Right ventricle myocardium inferior (tissue), 1 donor: ENCODE measurements around the gene WDR27. TPM values are rescaled to one million over a fixed set of nuclear protein-coding genes. Genes with fewer than 3 reads are reported as not detected.
"Not testable (repeated sequence)": the region's sequence is repeated elsewhere in the genome, so short reads cannot be mapped to it uniquely, and the experiment has no call there.

ENCODE experiments used
- ATAC-seq: fragments of 200-7000 bp; cut with Tn5 transposase; one replicate; pipeline ENCODE4 v1.9.1; 2020; ENCODE audit warnings: mild to moderate bottlenecking, moderate library complexity
- DNase-seq: peaks from one replicate; pipeline ENCODE4 v3.0.0; 2021; ENCODE audit errors: missing footprints
- intact Hi-C: fragments of 100-400 bp; cut with DNase I; formaldehyde crosslinking; loops from one replicate; pipeline ENCODE4 v1.11.0; 2022
- total RNA-seq: library from RNA; stranded (reverse); fragmentation: NEBNext Ultra II Directional; extraction: Animal tissue kit (Norgen Biotek cat#: 25700); gene quantifications from one replicate; pipeline ENCODE4 v1.2.1, GENCODE V29; 2021
- donor health status: DM: no; HTN: yes; CAD: no; lungs with severe emphysema.

The WDR27 gene
- total RNA-seq, 1 donor from 2014 or later: 9.6 TPM

DNA sequence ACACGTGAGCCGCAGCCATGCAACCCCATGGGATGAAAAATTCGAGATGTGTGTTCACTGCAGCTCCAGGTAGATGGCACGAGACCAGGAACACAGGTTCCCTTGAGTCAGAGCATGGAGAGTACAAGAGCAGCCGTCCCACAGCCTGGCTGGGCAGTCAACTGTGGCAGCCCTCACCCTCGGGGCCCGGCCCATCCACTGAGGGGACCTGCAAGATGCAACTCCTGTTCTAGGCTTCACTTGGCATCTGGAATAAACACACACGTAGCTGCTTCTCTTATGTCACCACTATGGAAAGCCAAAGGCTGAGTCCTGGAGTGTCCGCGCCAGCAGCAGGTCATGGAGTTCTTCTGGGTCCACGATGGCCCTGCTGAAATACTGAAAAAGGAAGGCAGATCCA, 77.0 kb downstream of the WDR27 start:
- no peak for ATAC-seq
- intact Hi-C loops: no loop called here

DNA sequence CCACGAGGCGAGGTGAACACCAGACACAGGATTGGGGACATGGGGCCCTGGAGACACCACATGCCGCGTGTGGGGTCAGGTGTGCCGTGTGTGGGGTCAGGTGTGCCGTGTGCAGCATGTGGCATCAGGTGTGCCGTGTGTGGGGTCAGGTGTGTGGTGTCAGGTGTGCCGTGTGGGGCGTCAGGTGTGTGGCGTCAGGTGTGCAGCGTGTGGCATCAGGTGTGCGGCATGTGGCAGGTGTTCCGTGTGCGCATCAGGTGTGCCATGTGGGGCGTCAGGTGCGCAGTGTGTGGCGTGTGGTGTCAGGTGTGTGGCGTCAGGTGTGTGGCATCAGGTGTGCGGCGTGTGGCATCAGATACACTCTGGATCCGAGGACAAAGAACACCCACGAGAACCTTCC, 77.9 kb downstream of the WDR27 start:
- no peak for DNase-seq
- intact Hi-C loops: no loop called here
- no peak for ATAC-seq

More for the DNA sequence above, 77.0 kb downstream of the WDR27 start:
- DNase-seq: no peak

DNA sequence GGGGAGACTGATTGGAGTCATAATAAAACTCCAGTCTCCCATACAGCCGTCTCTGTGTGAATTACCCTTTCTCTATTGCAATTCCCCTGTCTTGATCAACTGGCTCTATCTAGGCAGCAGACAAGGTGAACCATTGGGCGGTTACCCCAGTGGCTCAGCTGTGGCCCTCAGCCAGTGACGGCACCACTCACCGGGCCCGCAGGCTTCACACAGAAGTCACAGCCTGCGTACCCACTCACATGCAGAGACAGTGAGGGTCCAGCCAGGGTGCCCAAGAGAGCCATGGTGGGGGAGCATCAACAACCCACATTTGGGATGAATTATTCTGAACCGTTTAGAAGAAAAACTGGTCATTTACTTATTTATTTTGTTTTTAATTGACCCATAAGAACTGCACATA, 78.5 kb downstream of the WDR27 start:
- DNase-seq: no peak
- intact Hi-C loops: no loop called here
- ATAC-seq: no peak

DNA sequence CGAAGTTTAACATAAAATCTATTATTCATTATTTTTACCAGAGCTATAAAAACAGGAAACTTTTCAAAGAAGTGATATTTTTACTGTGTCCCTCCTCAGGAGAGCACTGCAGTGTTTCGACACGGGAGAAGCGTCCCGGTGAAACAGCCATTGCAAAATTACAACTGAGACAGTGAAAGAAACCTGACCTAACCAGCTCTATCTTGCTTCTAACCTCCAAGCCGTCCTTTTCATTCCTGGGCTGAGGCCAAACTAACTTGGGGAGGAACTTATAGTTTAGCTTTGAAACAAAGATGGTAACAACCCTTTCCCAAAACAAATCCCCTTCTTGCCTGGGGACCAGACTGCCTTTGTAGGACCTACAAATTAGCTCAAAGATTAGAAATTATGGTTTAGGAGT, 79.2 kb downstream of the WDR27 start:
- ATAC-seq (no peak), DNase-seq (no peak)
- intact Hi-C loops: no loop called here

DNA sequence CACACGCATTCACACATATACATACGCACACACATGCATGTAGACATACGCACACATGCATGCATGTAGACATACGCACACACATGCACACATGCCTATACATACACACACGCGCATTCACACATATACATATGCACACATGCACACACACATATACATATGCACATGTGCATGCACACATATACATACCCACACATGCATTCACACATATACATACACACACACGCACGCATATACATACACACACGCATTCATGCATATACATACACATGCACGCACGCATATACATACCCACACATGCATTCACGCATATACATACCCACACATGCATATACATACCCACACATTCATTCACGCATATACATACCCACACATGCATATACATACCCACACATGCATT, 80.5 kb downstream of the WDR27 start:
- no peak for DNase-seq
- no peak for ATAC-seq
- intact Hi-C loops: no loop called here

DNA sequence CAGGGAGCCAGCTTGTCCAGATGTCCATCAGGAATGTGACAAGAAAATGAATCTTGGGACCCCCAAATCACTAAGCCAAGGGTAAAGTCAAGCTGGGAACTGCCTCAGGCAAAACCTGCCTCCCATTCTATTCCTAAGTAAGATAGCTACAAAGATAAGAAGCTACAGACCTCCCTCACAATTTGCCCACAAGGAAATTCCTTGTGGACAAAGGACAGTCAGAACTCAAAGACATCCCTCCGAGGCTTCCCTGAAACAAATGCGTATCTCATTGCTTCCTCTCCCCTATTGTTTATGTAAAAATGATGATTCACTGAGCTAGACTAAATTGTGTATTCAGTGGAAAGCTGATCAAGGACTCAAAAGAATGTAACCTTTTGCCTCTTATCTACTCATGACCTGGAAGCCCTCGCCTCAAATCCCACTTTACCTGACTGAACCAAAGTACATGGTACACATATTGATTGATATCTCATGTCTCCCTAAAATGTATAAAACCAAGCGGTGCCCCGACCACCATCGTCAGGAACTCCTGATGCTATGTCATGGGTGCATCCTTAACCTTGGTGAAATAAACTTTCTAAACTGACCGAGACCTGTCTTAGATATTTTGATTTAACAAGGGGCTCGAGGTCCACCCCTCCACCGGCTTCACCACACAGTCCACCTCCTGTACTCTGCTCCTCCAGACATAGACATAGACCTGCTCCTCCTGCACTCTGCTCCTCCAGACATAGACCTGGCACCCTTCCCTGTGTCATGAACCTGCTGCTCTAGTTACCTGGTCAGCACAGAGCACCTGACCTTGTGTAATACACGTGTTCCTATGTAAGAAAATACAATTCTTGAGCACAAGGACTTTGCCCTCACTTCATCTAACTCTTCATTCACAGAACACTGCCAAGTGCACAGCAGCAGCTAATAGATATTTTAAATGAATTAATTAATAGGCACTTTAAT, 81.4 kb downstream of the WDR27 start:
- intact Hi-C loops: no loop called here
- ATAC-seq (no peak), DNase-seq (no peak)

DNA sequence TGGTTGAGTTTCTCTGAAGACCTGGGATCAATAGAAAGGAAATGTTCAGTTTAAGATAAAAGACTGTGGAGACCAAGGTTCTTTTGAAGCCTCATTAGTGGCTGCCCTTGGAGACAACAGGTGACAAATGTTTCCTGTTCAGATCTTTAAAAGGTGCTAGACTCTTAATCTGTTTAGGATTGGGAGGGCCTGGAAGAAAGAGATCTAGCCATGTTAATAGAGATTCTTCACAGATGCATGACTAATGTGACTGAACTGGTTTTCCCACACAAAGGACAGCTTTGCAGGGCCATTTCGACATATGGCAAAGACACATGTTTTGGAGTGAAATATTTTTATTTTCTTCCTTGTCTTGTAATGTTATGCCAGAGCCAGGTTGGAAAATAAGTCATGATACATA, 82.2 kb downstream of the WDR27 start:
- intact Hi-C loops: no loop called here
- no peak for ATAC-seq

DNA sequence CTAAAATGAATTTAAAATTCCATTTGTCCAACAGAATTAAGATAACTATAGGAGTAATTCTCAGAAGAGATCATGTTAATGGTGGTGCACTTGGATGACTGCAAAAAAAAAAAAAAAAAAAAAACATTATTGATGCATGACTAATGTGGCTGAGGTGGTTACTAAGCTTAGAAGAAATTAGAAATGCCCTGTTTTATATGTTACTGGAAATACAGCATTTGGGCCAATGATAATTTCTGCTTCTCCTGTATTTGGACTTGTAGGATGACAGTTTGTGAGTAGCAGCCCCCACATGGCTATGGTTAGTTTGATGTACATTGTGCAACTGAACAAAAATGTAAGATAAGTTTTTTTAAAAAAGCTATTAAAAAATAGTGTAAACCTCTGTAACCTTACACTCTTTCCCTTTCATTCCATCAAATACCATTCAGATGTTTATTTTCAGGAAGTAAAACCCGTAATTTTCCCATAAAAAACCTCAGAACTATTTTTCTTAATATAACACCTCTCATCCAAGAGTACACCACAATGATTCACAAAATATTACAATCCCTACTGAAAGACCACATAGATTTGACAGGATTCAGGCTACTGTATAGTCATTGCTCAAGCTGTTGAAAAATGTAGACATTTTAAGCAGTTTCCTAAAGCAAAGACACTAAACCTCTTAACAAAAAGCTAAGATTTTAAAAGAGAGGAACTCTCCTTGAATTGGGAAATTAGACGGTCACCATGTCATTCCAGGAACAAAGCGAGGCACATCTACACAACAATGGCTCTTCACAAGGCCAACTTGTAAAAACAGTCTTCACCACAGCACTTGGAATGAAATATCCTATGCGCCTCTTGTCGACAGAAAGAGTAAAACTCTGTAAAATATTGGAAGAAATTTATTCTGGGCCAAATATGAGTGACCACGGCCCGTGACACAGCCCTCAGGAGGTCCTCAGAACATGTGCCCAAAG, 83.0 kb downstream of the WDR27 start:
- ATAC-seq (no peak), DNase-seq (no peak)
- intact Hi-C loops: no loop called here

More for the DNA sequence above, 82.2 kb downstream of the WDR27 start:
- DNase-seq: no peak

DNA sequence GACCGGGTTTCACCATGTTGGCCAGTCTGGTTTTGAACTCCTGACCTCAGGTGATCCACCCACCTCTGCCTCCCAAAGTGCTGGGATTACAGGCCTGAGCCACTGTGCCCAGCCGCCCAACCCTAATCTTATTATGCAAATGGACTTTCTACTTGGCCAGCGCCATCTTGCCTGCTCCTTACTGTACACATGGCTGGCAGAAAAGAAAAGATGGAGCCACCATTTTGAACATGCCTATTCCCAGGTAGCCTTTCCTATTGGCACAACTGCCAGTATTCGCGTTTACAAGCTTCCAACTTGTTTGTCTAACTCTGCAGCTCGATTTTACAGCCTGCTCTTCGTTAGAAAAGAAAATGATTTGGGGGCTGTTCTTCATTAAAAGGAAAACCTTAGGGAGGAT, 84.3 kb downstream of the WDR27 start:
- no peak for DNase-seq
- no peak for ATAC-seq

DNA sequence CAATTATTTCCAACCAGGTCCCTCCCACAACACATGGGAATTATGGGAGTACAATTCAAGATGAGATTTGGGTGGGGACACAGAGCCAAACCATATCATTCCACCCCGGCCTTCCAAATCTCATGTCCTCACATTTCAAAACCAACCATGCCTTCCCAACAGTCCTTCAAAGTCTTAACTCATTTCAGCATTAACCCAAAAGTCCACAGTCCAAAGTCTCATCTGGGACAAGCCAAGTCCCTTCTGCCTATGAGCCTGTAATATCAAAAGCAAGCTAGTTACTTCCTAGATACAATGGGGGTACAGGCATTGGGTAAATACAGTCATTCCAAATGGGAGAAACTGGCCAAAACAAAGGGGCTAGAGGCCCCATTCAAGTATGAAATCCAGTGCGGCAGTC, 93.2 kb downstream of the WDR27 start:
- intact Hi-C loops, DNase-seq, ATAC-seq: not testable (repeated sequence)

More for the DNA sequence above, 84.3 kb downstream of the WDR27 start:
- intact Hi-C loops: no loop called here

DNA sequence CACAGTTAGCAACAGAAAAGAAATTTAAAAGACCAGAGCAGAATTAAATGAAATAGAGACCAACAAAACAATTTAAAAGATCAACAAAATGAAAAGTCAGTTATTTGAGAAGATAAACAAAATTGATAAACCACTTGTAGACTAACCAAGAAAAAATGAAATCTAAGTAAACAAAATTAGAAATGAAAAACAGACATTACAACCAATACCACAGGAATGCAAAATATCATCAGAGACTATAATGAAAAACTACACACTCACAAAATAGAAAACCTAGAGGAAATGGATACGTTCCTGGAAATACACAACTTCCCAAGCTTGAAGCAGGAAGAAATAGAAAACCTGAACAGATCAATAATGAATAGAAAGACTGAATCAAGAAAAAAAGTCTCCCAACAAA, 97.8 kb downstream of the WDR27 start:
- no peak for ATAC-seq

DNA sequence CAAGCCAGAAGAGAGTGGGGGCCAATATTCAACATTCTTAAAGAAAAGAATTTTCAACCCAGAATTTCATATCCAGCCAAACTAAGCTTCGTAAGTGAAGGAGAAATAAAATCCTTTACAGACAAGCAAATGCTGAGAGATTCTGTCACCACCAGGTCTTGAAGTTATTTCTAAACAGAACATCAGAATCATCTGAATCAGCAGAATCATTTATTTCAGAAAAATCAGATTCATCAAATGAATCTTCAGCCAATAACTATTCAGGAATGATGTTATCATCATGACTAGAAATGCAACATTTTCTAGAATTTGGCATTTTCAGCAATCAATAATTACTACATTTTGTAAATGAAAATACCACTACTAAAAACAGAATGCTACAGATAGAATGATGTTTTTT, 100.7 kb downstream of the WDR27 start:
- intact Hi-C loops, DNase-seq, ATAC-seq: not testable (repeated sequence)

More for the DNA sequence above, 97.8 kb downstream of the WDR27 start:
- intact Hi-C loops: no loop called here
- DNase-seq: no peak

DNA sequence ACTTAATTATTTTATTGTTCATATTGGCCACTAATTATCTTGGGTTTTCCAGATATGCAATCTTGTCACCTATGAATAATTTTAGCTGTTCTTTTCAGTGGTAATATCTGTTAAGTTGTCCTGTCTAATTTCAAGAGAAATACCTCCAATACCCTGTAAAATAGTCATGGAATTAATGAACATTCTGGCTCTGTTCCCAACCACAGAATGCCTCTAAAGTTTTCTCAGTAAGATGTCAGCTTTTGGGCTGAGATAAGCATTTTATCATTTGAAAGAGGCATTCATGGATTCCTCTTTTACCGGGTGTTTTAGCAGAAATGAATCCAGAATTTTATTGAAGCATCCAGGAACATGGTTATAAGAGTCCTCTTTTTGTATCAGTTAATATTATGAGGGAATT, 109.3 kb downstream of the WDR27 start:
- DNase-seq: no peak
- no peak for ATAC-seq
- intact Hi-C loops: no loop called here

DNA sequence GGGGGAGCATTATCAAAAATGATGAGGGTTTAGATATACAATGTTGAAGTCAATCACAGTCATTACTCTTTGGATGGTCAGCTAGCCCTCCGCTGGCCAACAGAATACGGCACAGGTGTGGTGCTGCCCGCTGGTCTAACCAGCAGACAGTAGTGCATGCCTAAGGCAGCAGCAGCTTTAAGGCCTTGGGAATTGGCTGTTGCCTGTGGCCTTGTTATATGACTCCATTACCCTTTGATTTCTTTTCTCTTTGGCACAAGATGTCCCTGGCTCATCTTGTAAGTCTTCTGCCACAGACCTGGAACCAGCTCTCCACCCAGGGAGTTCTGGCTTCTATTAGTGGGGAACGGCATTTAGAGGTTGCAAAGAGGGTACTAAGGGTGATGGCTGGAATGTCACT, 110.2 kb downstream of the WDR27 start:
- DNase-seq: no peak
- no peak for ATAC-seq
- intact Hi-C loops: no loop called here

DNA sequence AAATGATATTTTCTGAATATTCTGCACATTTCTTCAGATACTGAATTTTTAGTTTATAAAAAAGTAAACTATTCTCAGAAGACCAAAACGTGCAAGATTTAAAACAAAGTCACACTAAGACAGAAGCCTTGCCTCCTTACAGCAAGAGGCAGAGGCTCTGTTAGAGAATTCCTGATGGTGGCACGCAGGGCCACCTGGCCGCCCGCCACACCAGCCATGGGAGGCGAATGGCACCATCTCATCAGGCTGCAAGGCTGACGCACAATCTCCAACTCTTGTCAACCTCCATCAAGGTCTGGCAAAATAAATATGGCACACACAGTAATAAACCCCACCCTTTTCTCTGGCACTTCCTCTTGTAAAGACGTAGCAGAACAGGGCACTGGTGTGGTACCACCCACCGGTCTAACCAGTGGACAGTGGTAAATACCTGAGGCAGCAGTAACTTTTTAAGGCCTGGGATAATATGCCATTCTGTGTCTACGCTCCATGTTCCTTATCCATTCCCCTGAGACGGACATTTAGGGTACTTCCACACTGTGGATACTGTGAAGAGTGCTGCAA, 111.4 kb downstream of the WDR27 start:
- ATAC-seq (no peak), DNase-seq (no peak)
- intact Hi-C loops: no loop called here

DNA sequence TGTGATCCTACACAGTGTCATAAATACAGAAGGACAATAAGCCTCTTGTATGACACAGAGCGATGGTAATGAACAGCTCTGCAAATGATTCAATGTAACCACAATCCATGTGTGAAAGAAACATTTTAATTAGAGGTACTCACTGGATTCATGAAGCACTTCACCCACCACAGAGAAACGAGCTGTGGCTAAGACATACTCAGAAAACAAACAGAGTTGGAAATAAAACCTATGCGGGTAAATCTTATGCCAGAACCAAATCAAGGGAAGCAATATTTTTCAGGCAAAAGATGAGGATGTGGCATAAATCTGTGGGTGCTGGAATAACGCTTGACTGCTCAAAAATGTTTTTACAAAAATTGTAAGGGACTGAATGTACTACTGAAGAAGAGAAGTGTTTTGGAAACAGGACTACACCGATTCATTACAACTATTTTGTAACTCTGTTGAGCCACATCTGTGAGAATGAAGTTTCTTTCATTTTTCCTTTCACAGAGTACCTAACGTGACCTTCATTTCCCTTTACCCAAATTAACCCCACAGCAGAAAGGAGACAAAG, 112.1 kb downstream of the WDR27 start:
- intact Hi-C loops: no loop called here
- DNase-seq: no peak
- no peak for ATAC-seq

DNA sequence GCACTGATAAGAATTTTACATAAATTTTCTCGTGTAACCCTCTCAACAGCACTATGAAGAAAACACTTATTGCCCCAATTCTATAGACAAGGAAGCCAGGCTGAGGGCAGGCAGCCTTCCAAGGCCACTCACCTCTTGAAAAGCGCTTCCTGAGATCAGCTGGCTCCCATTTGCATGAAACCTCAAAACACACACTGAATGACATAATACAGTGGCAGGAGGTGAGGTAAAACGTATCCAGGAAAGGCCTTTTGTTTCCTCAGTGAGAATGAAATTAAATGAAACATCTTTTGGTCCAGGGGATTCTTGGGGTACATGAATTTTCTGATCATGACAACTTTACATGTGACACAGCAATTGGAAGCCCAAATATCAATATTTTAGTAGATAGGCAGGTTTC, 112.5 kb downstream of the WDR27 start:
- DNase-seq: no peak
- intact Hi-C loops: no loop called here
- ATAC-seq: no peak

DNA sequence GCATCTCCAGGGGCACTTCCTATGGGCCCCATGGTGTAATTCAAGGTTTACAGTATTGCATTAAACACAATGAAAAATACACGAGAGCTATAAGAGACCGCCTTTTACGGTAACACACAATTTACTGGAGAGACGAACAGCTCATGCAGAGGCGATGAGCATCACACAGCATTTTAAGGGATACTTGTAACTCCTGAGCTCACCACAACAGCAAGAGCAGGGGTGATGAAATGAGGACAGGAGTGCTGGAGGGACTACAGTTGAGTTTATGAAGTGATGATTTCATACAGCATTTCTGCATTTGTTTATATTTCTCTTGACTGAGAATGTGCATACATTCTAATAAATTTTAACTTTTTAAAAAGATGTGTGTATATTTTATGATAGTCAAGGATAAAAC, 113.9 kb downstream of the WDR27 start:
- DNase-seq: no peak

More for the DNA sequence above, 113.9 kb downstream of the WDR27 start:
- ATAC-seq: no peak
- intact Hi-C loops: no loop called here
